Measurements from ENCODE around the gene LRP10. TPM values are rescaled to one million over a fixed set of nuclear protein-coding genes. Genes with fewer than 3 reads are reported as not detected.
A peak's percentile ranks its signal among the peaks of the same experiment; 100 is the strongest.

The LRP10 gene
- total RNA-seq, 1 donor from 2014 or later: 124 TPM

GRCh38 chr14:22837750-22838538 is 33.6 kb upstream of the LRP10 start:
- DNase-seq (ENCODE audit: low read depth): no peak
- no peak for TF ChIP-seq CTCF (IDR thresholded peaks at IDR 0.05; ENCODE audit: insufficient read depth, low read length, poor library complexity, severe bottlenecking)
- no peaks in the 10 kb centered on the region for H3K36me3 ChIP-seq (ENCODE audit: control insufficient read depth, insufficient read depth, low read length)

GRCh38 chr14:22838631-22839041 is 32.9 kb upstream of the LRP10 start:
- Histone ChIP-seq H3K4me3 (ENCODE audit: low read depth, low read length) (peak overlapping the region; percentile 94), H3K36me3 (ENCODE audit: control insufficient read depth, insufficient read depth, low read length) (no peaks in the 10 kb centered on the region), H3K27me3 (ENCODE audit: control insufficient read depth, insufficient read depth, low read length) (no peaks in the 10 kb centered on the region)
- DNase-seq (ENCODE audit: low read depth): no peak
- TF ChIP-seq CTCF (IDR thresholded peaks at IDR 0.05; ENCODE audit: insufficient read depth, low read length, poor library complexity, severe bottlenecking): no peak

More at GRCh38 chr14:22837750-22838538, 33.6 kb upstream of the LRP10 start:
- Histone ChIP-seq H3K27me3 (ENCODE audit: control insufficient read depth, insufficient read depth, low read length) (no peaks in the 10 kb centered on the region), H3K4me3 (ENCODE audit: low read depth, low read length) (peak overlapping the region; percentile 94)

GRCh38 chr14:22839159-22839779 is 32.3 kb upstream of the LRP10 start:
- peak overlapping the region; percentile 94 for H3K4me3 ChIP-seq (ENCODE audit: low read depth, low read length)
- no peaks in the 10 kb centered on the region for H3K36me3 ChIP-seq (ENCODE audit: control insufficient read depth, insufficient read depth, low read length)
- no peak for DNase-seq (ENCODE audit: low read depth)
- no peak for TF ChIP-seq CTCF (IDR thresholded peaks at IDR 0.05; ENCODE audit: insufficient read depth, low read length, poor library complexity, severe bottlenecking)
- H3K27me3 ChIP-seq (ENCODE audit: control insufficient read depth, insufficient read depth, low read length): no peaks in the 10 kb centered on the region

GRCh38 chr14:22841311-22841710 is 30.2 kb upstream of the LRP10 start:
- H3K27me3 ChIP-seq (ENCODE audit: control insufficient read depth, insufficient read depth, low read length): no peaks in the 10 kb centered on the region
- TF ChIP-seq CTCF (IDR thresholded peaks at IDR 0.05; ENCODE audit: insufficient read depth, low read length, poor library complexity, severe bottlenecking): no peak
- H3K36me3 ChIP-seq (ENCODE audit: control insufficient read depth, insufficient read depth, low read length): no peaks in the 10 kb centered on the region
- H3K4me3 ChIP-seq (ENCODE audit: low read depth, low read length): no peak overlapping the region
- DNase-seq (ENCODE audit: low read depth): no peak

- DNase-seq (ENCODE audit: low read depth): no peak
- Histone ChIP-seq H3K27me3 (ENCODE audit: control insufficient read depth, insufficient read depth, low read length) (no peaks in the 10 kb centered on the region), H3K4me3 (ENCODE audit: low read depth, low read length) (no peak overlapping the region), H3K36me3 (ENCODE audit: control insufficient read depth, insufficient read depth, low read length) (peaks cover under 1% of the 10 kb centered on the region)
- TF ChIP-seq CTCF (IDR thresholded peaks at IDR 0.05; ENCODE audit: insufficient read depth, low read length, poor library complexity, severe bottlenecking): no peak
Measured at GRCh38 chr14:22841769-22842168, 29.8 kb upstream of the LRP10 start.
